HepG2 (cell line): ENCODE data around the gene RSPRY1. TPM values are rescaled to one million over a fixed set of nuclear protein-coding genes. Genes with fewer than 3 reads are reported as not detected.

Experiments
- FOXP1 ChIP-seq, 2 experiments: fragments of 450-650 bp in 1 of 2; IDR thresholded peaks; 2 replicates each; pipeline ENCODE4 v1.6.1; 2017 to 2018; ENCODE audit warnings: antibody characterized with exemption in 1 of 2
- IKZF1 ChIP-seq: fragments of 450-650 bp; IDR thresholded peaks from 2 replicates; pipeline ENCODE4 v1.7.1; 2016
- MZF1 ChIP-seq: sonication (generic); formaldehyde crosslinking; IDR thresholded peaks from 2 replicates; pipeline ENCODE4 v1.8.1; 2023; ENCODE audit warnings: mild to moderate bottlenecking, missing genetic modification reagents, borderline replicate concordance
- NFE2L1 ChIP-seq: sonication (generic); formaldehyde crosslinking; IDR thresholded peaks from 2 replicates; pipeline ENCODE4 v1.4.0; 2020; ENCODE audit warnings: missing genetic modification reagents, mild to moderate bottlenecking, borderline replicate concordance
- RNF2 ChIP-seq: fragments of 450-650 bp; conservative IDR thresholded peaks from 2 replicates; pipeline ENCODE4 v1.6.1; 2016; ENCODE audit warnings: low read depth
- TBP ChIP-seq: sonication (generic); formaldehyde crosslinking; IDR thresholded peaks from 2 replicates; pipeline ENCODE4 v1.5.0; 2020; ENCODE audit warnings: missing genetic modification reagents
- ZNF17 ChIP-seq: sonication (generic); formaldehyde crosslinking; IDR thresholded peaks from 2 replicates; pipeline ENCODE4 v1.5.0; 2020; ENCODE audit warnings: mild to moderate bottlenecking, missing genetic modification reagents
- ZNF615 ChIP-seq: sonication (generic); formaldehyde crosslinking; IDR thresholded peaks from 2 replicates; pipeline ENCODE4 v1.5.0; 2020; ENCODE audit warnings: mild to moderate bottlenecking, missing genetic modification reagents, borderline replicate concordance
- polyA plus RNA-seq, 8 experiments: library from polyadenylated mRNA; depleted of rRNA in 3 of 8; stranded (reverse) in 7 of 8; unstranded in 1 of 8; fragments of >200 nt; fragmentation: Illumina TruSeq in 4 of 8; extraction: Trizol in 4 of 8; gene quantifications; 2 replicates each; pipeline versions ENCODE4 v1.2.1 to v1.2.3, GENCODE V29; 2011 to 2016; ENCODE audit warnings: low read depth in 4 of 8, missing spikeins in 1 of 8, mixed read lengths in 1 of 8; ENCODE audit not compliant: insufficient read depth in 1 of 8
- total RNA-seq, 5 experiments: library from RNA; depleted of rRNA; stranded (reverse); fragments of >200 nt; fragmentation: Illumina TruSeq; extraction: Trizol; gene quantifications; 2 replicates each; pipeline ENCODE4 v1.2.3, GENCODE V29; 2016; ENCODE audit warnings: low read depth in 1 of 5
- TF ChIP-seq, protein P1 (sequence below): sonication (generic); formaldehyde crosslinking; IDR thresholded peaks from 2 replicates; pipeline ENCODE4 v1.4.0; 2020; ENCODE audit warnings: mild to moderate bottlenecking, missing genetic modification reagents
- TF ChIP-seq, protein P2 (sequence below): sonication (generic); formaldehyde crosslinking; conservative IDR thresholded peaks from 2 replicates; pipeline ENCODE4 v1.8.0; 2022; ENCODE audit warnings: missing genetic modification reagents
- TF ChIP-seq, protein P3 (sequence below): sonication (generic); formaldehyde crosslinking; IDR thresholded peaks from 2 replicates; pipeline ENCODE4 v1.8.1; 2022; ENCODE audit warnings: mild to moderate bottlenecking, missing genetic modification reagents
- TF ChIP-seq, protein P4 (sequence below): sonication (generic); IDR thresholded peaks from 2 replicates; pipeline ENCODE4 v1.6.1; 2016; ENCODE audit warnings: low read depth, borderline replicate concordance
- TF ChIP-seq, protein P5 (sequence below): sonication (generic); formaldehyde crosslinking; IDR thresholded peaks from 2 replicates; pipeline ENCODE4 v1.4.0; 2020; ENCODE audit warnings: missing genetic modification reagents

RSPRY1 gene
- total and polyA plus RNA-seq, 2 of the 13 experiments (the other 11 are each of a cell fraction or from before 2014, with no cell fraction given) = 53.4 to 61.0 TPM

DNA sequence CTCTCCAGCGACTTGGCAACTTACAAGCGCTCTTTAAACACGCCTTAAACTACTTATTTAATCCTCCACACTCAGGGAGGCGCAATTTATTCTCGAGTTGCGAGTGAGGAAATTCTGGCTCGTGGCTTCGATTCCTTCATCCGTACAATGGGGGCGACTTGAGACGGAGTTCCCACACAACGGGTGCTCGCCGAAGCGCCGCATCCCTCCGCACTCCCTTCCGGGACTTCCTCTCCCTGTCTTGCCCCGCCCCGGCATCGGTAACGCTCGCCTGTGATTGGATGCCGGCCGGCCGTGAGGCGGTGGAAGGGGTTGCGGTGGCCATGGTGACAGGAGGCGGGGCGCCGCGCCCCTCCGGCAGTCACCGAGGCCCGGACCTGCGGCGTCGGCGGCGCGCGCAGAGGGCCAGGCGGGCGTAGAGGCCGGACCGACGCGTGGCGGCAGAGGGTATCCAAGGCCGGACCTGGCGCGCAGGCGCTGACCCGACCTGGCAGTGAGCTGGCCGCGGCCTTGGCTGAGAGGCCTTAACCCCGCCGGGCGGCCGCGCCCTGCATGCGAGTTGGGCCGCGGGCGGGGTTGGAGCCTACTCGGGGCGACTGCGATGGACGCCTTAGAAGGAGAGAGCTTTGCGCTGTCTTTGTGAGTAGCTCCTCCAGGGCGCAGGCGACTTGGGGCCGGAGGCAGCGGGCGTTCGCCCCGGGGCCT, 58.8 kb downstream of the RSPRY1 start, which contains the start of gene ARL2BP (continued):
- TF ChIP-seq, protein P1, sequence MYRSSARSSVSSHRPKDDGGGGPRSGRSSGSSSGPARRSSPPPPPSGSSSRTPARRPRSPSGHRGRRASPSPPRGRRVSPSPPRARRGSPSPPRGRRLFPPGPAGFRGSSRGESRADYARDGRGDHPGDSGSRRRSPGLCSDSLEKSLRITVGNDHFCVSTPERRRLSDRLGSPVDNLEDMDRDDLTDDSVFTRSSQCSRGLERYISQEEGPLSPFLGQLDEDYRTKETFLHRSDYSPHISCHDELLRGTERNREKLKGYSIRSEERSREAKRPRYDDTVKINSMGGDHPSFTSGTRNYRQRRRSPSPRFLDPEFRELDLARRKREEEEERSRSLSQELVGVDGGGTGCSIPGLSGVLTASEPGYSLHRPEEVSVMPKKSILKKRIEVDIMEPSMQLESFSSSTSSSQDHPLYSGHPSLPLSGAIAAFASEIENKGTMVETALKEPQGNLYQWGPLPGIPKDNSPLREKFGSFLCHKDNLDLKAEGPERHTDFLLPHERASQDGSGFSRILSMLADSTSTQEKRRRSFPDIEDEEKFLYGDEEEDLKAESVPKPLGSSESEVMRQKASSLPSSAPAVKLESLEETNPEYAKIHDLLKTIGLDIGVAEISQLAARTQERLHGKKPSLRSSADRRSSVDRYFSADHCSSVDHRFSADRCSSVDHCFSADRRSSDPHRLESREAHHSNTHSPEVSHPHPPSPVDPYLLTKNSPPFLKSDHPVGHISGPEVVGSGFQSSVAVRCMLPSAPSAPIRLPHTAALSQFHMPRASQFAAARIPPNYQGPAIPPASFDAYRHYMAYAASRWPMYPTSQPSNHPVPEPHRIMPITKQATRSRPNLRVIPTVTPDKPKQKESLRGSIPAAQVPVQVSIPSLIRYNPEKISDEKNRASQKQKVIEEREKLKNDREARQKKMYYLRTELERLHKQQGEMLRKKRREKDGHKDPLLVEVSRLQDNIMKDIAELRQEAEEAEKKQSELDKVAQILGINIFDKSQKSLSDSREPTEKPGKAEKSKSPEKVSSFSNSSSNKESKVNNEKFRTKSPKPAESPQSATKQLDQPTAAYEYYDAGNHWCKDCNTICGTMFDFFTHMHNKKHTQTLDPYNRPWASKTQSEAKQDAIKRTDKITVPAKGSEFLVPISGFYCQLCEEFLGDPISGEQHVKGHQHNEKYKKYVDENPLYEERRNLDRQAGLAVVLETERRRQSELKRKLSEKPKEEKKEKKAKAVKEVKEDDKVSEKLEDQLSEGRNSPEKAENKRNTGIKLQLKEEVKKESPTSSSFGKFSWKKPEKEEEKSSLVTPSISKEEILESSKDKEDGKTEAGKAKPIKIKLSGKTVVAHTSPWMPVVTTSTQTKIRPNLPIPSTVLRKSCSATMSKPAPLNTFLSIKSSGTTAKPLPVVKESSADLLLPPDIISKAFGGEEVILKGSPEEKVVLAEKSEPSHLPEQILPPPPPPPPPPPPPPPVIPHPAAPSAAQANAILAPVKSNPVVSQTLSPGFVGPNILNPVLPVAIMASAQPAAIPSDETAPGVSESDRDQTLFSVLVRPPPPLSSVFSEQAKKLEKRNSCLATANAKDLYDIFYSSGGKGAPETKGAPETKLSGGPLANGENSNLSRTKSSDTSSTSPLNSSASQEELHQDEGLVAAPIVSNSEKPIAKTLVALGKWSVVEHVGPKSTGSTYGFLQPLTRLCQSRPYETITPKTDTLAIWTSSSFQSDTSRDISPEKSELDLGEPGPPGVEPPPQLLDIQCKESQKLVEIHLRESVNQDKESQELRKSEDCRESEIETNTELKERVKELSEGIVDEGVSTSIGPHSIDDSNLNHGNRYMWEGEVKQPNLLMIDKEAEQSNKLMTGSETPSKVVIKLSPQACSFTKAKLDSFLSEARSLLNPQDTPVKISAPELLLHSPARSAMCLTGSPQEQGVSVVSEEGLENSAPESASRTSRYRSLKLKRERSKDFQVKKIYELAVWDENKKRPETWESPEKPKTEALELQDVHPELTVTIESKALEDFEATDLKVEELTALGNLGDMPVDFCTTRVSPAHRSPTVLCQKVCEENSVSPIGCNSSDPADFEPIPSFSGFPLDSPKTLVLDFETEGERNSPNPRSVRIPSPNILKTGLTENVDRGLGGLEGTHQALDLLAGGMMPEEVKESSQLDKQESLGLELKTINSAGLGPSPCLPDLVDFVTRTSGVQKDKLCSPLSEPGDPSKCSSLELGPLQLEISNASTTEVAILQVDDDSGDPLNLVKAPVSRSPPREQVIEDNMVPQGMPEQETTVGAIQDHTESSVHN = peak; percentile 67; the same call in 1 of the 2 replicates
- TF ChIP-seq, protein P2, sequence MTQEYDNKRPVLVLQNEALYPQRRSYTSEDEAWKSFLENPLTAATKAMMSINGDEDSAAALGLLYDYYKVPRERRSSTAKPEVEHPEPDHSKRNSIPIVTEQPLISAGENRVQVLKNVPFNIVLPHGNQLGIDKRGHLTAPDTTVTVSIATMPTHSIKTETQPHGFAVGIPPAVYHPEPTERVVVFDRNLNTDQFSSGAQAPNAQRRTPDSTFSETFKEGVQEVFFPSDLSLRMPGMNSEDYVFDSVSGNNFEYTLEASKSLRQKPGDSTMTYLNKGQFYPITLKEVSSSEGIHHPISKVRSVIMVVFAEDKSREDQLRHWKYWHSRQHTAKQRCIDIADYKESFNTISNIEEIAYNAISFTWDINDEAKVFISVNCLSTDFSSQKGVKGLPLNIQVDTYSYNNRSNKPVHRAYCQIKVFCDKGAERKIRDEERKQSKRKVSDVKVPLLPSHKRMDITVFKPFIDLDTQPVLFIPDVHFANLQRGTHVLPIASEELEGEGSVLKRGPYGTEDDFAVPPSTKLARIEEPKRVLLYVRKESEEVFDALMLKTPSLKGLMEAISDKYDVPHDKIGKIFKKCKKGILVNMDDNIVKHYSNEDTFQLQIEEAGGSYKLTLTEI = no peak
- TF ChIP-seq, protein P3, sequence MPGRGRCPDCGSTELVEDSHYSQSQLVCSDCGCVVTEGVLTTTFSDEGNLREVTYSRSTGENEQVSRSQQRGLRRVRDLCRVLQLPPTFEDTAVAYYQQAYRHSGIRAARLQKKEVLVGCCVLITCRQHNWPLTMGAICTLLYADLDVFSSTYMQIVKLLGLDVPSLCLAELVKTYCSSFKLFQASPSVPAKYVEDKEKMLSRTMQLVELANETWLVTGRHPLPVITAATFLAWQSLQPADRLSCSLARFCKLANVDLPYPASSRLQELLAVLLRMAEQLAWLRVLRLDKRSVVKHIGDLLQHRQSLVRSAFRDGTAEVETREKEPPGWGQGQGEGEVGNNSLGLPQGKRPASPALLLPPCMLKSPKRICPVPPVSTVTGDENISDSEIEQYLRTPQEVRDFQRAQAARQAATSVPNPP (CRISPR knock-in tag) = peak; percentile 93; the same call in 1 of the 2 replicates
- TF ChIP-seq TBP (no peak), ZNF615 (CRISPR knock-in tag) (peak; percentile 77; the same call in 1 of the 2 replicates), MZF1 (CRISPR knock-in tag) (no peak), RNF2 (peak; percentile 77), NFE2L1 (CRISPR knock-in tag) (no peak; the same call in 1 of the 2 replicates), IKZF1 (no peak), FOXP1 (IDR thresholded peaks at IDR 0.05) (no peak), FOXP1 (CRISPR knock-in tag; IDR thresholded peaks at IDR 0.05) (no peak; the same call in none of the 2 replicates), ZNF17 (CRISPR knock-in tag) (no peak)
- TF ChIP-seq, protein P4, sequence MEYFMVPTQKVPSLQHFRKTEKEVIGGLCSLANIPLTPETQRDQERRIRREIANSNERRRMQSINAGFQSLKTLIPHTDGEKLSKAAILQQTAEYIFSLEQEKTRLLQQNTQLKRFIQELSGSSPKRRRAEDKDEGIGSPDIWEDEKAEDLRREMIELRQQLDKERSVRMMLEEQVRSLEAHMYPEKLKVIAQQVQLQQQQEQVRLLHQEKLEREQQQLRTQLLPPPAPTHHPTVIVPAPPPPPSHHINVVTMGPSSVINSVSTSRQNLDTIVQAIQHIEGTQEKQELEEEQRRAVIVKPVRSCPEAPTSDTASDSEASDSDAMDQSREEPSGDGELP = peak; percentile 9; the same call in 1 of the 2 replicates
- TF ChIP-seq, protein P5, sequence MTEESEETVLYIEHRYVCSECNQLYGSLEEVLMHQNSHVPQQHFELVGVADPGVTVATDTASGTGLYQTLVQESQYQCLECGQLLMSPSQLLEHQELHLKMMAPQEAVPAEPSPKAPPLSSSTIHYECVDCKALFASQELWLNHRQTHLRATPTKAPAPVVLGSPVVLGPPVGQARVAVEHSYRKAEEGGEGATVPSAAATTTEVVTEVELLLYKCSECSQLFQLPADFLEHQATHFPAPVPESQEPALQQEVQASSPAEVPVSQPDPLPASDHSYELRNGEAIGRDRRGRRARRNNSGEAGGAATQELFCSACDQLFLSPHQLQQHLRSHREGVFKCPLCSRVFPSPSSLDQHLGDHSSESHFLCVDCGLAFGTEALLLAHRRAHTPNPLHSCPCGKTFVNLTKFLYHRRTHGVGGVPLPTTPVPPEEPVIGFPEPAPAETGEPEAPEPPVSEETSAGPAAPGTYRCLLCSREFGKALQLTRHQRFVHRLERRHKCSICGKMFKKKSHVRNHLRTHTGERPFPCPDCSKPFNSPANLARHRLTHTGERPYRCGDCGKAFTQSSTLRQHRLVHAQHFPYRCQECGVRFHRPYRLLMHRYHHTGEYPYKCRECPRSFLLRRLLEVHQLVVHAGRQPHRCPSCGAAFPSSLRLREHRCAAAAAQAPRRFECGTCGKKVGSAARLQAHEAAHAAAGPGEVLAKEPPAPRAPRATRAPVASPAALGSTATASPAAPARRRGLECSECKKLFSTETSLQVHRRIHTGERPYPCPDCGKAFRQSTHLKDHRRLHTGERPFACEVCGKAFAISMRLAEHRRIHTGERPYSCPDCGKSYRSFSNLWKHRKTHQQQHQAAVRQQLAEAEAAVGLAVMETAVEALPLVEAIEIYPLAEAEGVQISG (CRISPR knock-in tag) = peak; percentile 90
